Karpas-422 (cell line): Measurements from ENCODE around the gene PIEZO1. TPM values are rescaled to one million over a fixed set of nuclear protein-coding genes. Genes with fewer than 3 reads are reported as not detected.
"Not testable (repeated sequence)": the region's sequence is repeated elsewhere in the genome, so short reads cannot be mapped to it uniquely, and the experiment has no call there.

ENCODE experiments used
- DNase-seq: peaks from one replicate; pipeline ENCODE4 v3.0.0-alpha.2; 2015
- H2AFZ ChIP-seq: fragments of 200-600 bp; sonication (generic); 2 replicates; pipeline ENCODE4 v1.6.1; 2014; ENCODE audit warnings: antibody characterized with exemption, low read length, mixed read lengths
- H3K27ac ChIP-seq: fragments of 200-600 bp; sonication (generic); 2 replicates; pipeline ENCODE4 v1.5.1; 2014; ENCODE audit warnings: mild to moderate bottlenecking, low read length, moderate library complexity
- H3K27me3 ChIP-seq: fragments of 200-600 bp; sonication (generic); 2 replicates; pipeline ENCODE4 v1.6.1; 2014; ENCODE audit warnings: low read length, mixed read lengths
- H3K36me3 ChIP-seq: fragments of 200-600 bp; sonication (generic); 2 replicates; pipeline ENCODE4 v1.6.1; 2014; ENCODE audit warnings: low read length, mixed read lengths; ENCODE audit not compliant: insufficient read depth
- H3K4me1 ChIP-seq: fragments of 200-600 bp; sonication (generic); 2 replicates; pipeline ENCODE4 v1.6.1; 2014; ENCODE audit warnings: mild to moderate bottlenecking, low read length, mixed read lengths
- H3K4me2 ChIP-seq: fragments of 200-600 bp; sonication (generic); 2 replicates; pipeline ENCODE4 v1.6.1; 2014; ENCODE audit warnings: low read length, low read depth, mild to moderate bottlenecking; ENCODE audit not compliant: poor library complexity, severe bottlenecking
- H3K4me3 ChIP-seq: fragments of 200-600 bp; sonication (generic); 2 replicates; pipeline ENCODE4 v1.5.1; 2014; ENCODE audit warnings: mild to moderate bottlenecking, antibody characterized with exemption, low read length, mixed read lengths
- H3K79me2 ChIP-seq: fragments of 200-600 bp; sonication (generic); 2 replicates; pipeline ENCODE4 v1.6.1; 2014; ENCODE audit warnings: mild to moderate bottlenecking, low read length, mixed read lengths
- H3K9ac ChIP-seq: fragments of 200-600 bp; sonication (generic); 2 replicates; pipeline ENCODE4 v1.6.0; 2014; ENCODE audit warnings: low read length
- H3K9me2 ChIP-seq: fragments of 200-600 bp; sonication (generic), shearing (Covaris generic); replicated peaks from 2 replicates; pipeline ENCODE4 v1.6.0; 2014; ENCODE audit warnings: mild to moderate bottlenecking, low read length, moderate library complexity; ENCODE audit not compliant: insufficient read depth
- H3K9me3 ChIP-seq: fragments of 300-700, 200-600 bp; sonication (generic); 2 replicates; pipeline ENCODE4 v1.6.1; 2014; ENCODE audit warnings: low read length, mixed read lengths
- H4K20me1 ChIP-seq: fragments of 200-600 bp; sonication (generic); 2 replicates; pipeline ENCODE4 v1.6.1; 2014; ENCODE audit warnings: mild to moderate bottlenecking, antibody characterized with exemption, low read length, low read depth; ENCODE audit not compliant: insufficient read depth
- total RNA-seq: library from RNA; depleted of rRNA; stranded (reverse); fragments of >200 nt; shearing (Covaris generic); gene quantifications from 2 replicates; pipeline ENCODE4 v1.2.3, GENCODE V29; 2014; ENCODE audit warnings: low replicate concordance

Gene PIEZO1
- total RNA-seq, 1 experiment from 2014 or later: 1.8 TPM

GRCh38 chr16:88676502-88677242 lies 108.3 kb downstream of the PIEZO1 start:
- Histone ChIP-seq H3K4me3 (no peak overlapping the region), H3K27me3 (no peaks in the 10 kb centered on the region), H4K20me1 (no peaks in the 10 kb centered on the region), H3K9me3 (no peaks in the 10 kb centered on the region), H3K4me2 (no peak overlapping the region), H3K27ac (no peak overlapping the region), H3K79me2 (no peaks in the 10 kb centered on the region), H3K36me3 (no peaks in the 10 kb centered on the region), H2AFZ (no peak overlapping the region), H3K9me2 (no peaks in the 10 kb centered on the region), H3K4me1 (peaks cover 11% of the 10 kb centered on the region), H3K9ac (no peak overlapping the region)
- DNase-seq: no peak

GRCh38 chr16:88673716-88674379 lies 111.2 kb downstream of the PIEZO1 start:
- Histone ChIP-seq H3K27ac (no peak overlapping the region), H3K9ac (no peak overlapping the region), H3K4me1 (no peaks in the 10 kb centered on the region), H3K36me3 (no peaks in the 10 kb centered on the region), H3K4me2 (no peak overlapping the region), H2AFZ (no peak overlapping the region), H3K79me2 (no peaks in the 10 kb centered on the region), H3K9me2 (no peaks in the 10 kb centered on the region), H3K4me3 (no peak overlapping the region), H3K9me3 (no peaks in the 10 kb centered on the region), H4K20me1 (no peaks in the 10 kb centered on the region), H3K27me3 (no peaks in the 10 kb centered on the region)
- no peak for DNase-seq

- H3K9ac ChIP-seq: no peak overlapping the region
Observed at GRCh38 chr16:88672776-88673175, 112.2 kb downstream of the PIEZO1 start.

GRCh38 chr16:88671806-88672205 lies 113.2 kb downstream of the PIEZO1 start:
- Histone ChIP-seq H2AFZ (no peak overlapping the region), H3K27ac (no peak overlapping the region), H3K36me3 (no peaks in the 10 kb centered on the region), H3K4me2 (no peak overlapping the region), H3K79me2 (no peaks in the 10 kb centered on the region), H3K9me3 (no peaks in the 10 kb centered on the region), H3K9me2 (no peaks in the 10 kb centered on the region), H3K4me1 (no peaks in the 10 kb centered on the region), H3K4me3 (no peak overlapping the region), H3K9ac (no peak overlapping the region), H4K20me1 (no peaks in the 10 kb centered on the region), H3K27me3 (no peaks in the 10 kb centered on the region)
- DNase-seq: no peak

More at GRCh38 chr16:88672776-88673175, 112.2 kb downstream of the PIEZO1 start:
- Histone ChIP-seq H3K9me3 (no peaks in the 10 kb centered on the region), H3K79me2 (no peaks in the 10 kb centered on the region), H4K20me1 (no peaks in the 10 kb centered on the region), H3K27me3 (no peaks in the 10 kb centered on the region), H3K4me2 (no peak overlapping the region), H3K27ac (no peak overlapping the region), H3K36me3 (no peaks in the 10 kb centered on the region), H3K9me2 (no peaks in the 10 kb centered on the region), H3K4me1 (no peaks in the 10 kb centered on the region), H3K4me3 (no peak overlapping the region), H2AFZ (no peak overlapping the region)
- DNase-seq: no peak

GRCh38 chr16:88669980-88670379 lies 115.0 kb downstream of the PIEZO1 start:
- Histone ChIP-seq H3K9ac (no peak overlapping the region), H4K20me1 (no peaks in the 10 kb centered on the region), H3K79me2 (no peaks in the 10 kb centered on the region), H3K4me1 (peaks cover 8% of the 10 kb centered on the region), H3K4me3 (no peak overlapping the region), H3K9me2 (no peaks in the 10 kb centered on the region), H3K27ac (no peak overlapping the region), H3K4me2 (no peak overlapping the region), H3K9me3 (no peaks in the 10 kb centered on the region), H2AFZ (no peak overlapping the region), H3K36me3 (no peaks in the 10 kb centered on the region), H3K27me3 (no peaks in the 10 kb centered on the region)
- no peak for DNase-seq

GRCh38 chr16:88669493-88669892 lies 115.5 kb downstream of the PIEZO1 start:
- H3K9ac ChIP-seq, H3K9me2 ChIP-seq, H3K36me3 ChIP-seq, H3K4me2 ChIP-seq, H3K27ac ChIP-seq, H3K79me2 ChIP-seq, H3K9me3 ChIP-seq, H3K27me3 ChIP-seq, H4K20me1 ChIP-seq, H3K4me3 ChIP-seq, H2AFZ ChIP-seq, DNase-seq: not testable (repeated sequence)
- H3K4me1 ChIP-seq: peaks cover 12% of the 10 kb centered on the region

GRCh38 chr16:88667461-88667860 lies 117.6 kb downstream of the PIEZO1 start:
- no peak overlapping the region for H3K4me2 ChIP-seq
- H3K9ac ChIP-seq: no peak overlapping the region
- H3K9me2 ChIP-seq: no peaks in the 10 kb centered on the region
- H3K27ac ChIP-seq: no peak overlapping the region
- H2AFZ ChIP-seq: no peak overlapping the region
- H4K20me1 ChIP-seq: no peaks in the 10 kb centered on the region
- H3K36me3 ChIP-seq: no peaks in the 10 kb centered on the region
- no peak for DNase-seq
- H3K27me3 ChIP-seq: no peaks in the 10 kb centered on the region
- H3K9me3 ChIP-seq: no peaks in the 10 kb centered on the region
- H3K4me3 ChIP-seq: no peak overlapping the region
- peaks cover 20% of the 10 kb centered on the region for H3K4me1 ChIP-seq
- H3K79me2 ChIP-seq: peaks cover 13% of the 10 kb centered on the region

- Histone ChIP-seq H3K4me2 (peak overlapping the region; percentile 88), H3K9me3 (no peaks in the 10 kb centered on the region), H3K27ac (peak overlapping the region; percentile 81), H3K4me3 (peak overlapping the region; percentile 5; the same call in 1 of the 2 replicates), H3K4me1 (peaks cover 33% of the 10 kb centered on the region), H3K79me2 (peaks cover 31% of the 10 kb centered on the region), H3K36me3 (no peaks in the 10 kb centered on the region), H2AFZ (no peak overlapping the region), H3K9ac (peak overlapping the region; percentile 41; the same call in 1 of the 2 replicates), H3K27me3 (no peaks in the 10 kb centered on the region), H4K20me1 (no peaks in the 10 kb centered on the region), H3K9me2 (no peaks in the 10 kb centered on the region)
- no peak for DNase-seq
Observed at GRCh38 chr16:88665570-88665969, 119.5 kb downstream of the PIEZO1 start.
